Osteocyte (in vitro differentiated cells): ENCODE measurements around the gene NSG2. TPM values are rescaled to one million over a fixed set of nuclear protein-coding genes. Genes with fewer than 3 reads are reported as not detected.

Experiments
- DNase-seq: peaks from one replicate; pipeline ENCODE4 v3.0.0; 2021; ENCODE audit warnings: mixed read lengths; ENCODE audit not compliant: unreplicated experiment; ENCODE audit errors: extremely low spot score
- H3K27ac Mint-ChIP-seq: one replicate; pipeline ENCODE4 v1.8.0; 2021; ENCODE audit warnings: mild to moderate bottlenecking, mixed read lengths; ENCODE audit not compliant: unreplicated experiment
- H3K27me3 Mint-ChIP-seq: one replicate; pipeline ENCODE4 v1.8.0; 2021; ENCODE audit warnings: mixed read lengths; ENCODE audit not compliant: unreplicated experiment
- H3K36me3 Mint-ChIP-seq: one replicate; pipeline ENCODE4 v1.8.0; 2021; ENCODE audit warnings: mixed read lengths; ENCODE audit not compliant: unreplicated experiment
- H3K4me1 Mint-ChIP-seq: one replicate; pipeline ENCODE4 v1.8.0; 2021; ENCODE audit warnings: mixed read lengths; ENCODE audit not compliant: unreplicated experiment
- H3K4me3 Mint-ChIP-seq: one replicate; pipeline ENCODE4 v1.8.0; 2021; ENCODE audit warnings: mild to moderate bottlenecking, moderate library complexity, mixed read lengths; ENCODE audit not compliant: unreplicated experiment
- H3K9me3 Mint-ChIP-seq: one replicate; pipeline ENCODE4 v1.8.0; 2021; ENCODE audit warnings: mixed read lengths; ENCODE audit not compliant: unreplicated experiment
- total RNA-seq: library from RNA; stranded (reverse); gene quantifications from 2 replicates; pipeline ENCODE4 v1.2.1, GENCODE V29; 2021
- TF ChIP-seq, protein P1 (sequence below): fragments of 200-600 bp; sonication (generic); IDR thresholded peaks from 2 replicates; pipeline ENCODE4 v1.5.0; 2021; ENCODE audit warnings: antibody characterized with exemption, mild to moderate bottlenecking, moderate library complexity

NSG2 gene
- total RNA-seq, 1 donor from 2014 or later: not detected

DNA sequence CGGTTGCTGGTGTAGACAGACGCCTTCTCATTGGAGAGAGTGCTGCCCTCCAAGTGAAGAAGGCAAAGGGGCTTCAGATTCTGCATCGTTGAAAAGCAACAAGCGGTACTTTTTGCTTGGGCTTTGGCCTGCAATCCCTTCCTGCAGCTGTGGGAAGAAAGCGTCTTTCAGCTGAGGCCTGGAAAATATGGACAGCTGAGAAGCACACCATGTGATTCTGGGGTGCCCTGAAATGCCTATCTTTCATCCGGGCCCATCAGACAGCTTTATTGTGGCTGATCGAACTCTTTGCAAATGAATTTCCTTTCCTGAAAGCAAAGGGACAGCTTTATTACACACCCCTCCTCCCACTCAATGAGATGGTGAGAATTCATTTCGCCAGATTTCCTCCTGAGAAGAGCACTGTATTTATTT is 74.0 kb downstream of the NSG2 start:
- TF ChIP-seq, protein P1, sequence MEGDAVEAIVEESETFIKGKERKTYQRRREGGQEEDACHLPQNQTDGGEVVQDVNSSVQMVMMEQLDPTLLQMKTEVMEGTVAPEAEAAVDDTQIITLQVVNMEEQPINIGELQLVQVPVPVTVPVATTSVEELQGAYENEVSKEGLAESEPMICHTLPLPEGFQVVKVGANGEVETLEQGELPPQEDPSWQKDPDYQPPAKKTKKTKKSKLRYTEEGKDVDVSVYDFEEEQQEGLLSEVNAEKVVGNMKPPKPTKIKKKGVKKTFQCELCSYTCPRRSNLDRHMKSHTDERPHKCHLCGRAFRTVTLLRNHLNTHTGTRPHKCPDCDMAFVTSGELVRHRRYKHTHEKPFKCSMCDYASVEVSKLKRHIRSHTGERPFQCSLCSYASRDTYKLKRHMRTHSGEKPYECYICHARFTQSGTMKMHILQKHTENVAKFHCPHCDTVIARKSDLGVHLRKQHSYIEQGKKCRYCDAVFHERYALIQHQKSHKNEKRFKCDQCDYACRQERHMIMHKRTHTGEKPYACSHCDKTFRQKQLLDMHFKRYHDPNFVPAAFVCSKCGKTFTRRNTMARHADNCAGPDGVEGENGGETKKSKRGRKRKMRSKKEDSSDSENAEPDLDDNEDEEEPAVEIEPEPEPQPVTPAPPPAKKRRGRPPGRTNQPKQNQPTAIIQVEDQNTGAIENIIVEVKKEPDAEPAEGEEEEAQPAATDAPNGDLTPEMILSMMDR: no peak
- no peak for DNase-seq
- Mint-ChIP-seq H3K27ac (no peak overlapping the region), H3K9me3 (peaks cover 5% of the 10 kb centered on the region), H3K27me3 (no peaks in the 10 kb centered on the region), H3K36me3 (no peaks in the 10 kb centered on the region), H3K4me3 (no peak overlapping the region), H3K4me1 (no peaks in the 10 kb centered on the region)

DNA sequence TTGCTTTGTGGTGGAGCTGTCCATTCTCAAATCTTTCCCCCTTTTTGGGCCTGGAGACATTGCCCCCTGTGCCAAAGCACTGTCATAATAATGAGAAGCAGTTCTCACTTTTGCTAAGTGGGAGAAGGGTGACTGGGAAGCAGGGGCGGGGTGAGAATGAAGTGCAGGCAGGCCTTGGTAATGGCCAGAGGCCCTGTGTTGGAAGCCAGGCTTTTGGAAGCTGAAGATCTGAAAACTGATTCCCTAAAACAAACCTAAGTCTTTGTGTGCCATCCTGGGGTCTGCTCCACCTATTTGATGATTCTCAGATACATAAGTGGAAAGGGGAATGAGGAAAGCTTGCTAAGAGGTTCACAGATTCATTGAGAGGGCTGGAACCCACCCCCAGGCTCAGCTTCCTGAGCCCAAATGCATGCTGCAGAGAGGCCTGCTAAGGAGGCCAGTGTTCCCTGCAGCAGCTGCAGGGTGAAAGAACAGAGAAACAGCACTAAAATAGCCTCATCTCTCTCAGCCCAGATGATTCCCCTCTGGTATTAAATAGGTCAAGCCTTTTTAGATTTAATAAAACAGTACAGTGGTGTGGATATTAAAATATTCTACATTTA is 75.0 kb downstream of the NSG2 start:
- TF ChIP-seq, protein P1: no peak
- no peaks in the 10 kb centered on the region for H3K4me1 Mint-ChIP-seq
- no peaks in the 10 kb centered on the region for H3K36me3 Mint-ChIP-seq
- H3K9me3 Mint-ChIP-seq: peaks cover 6% of the 10 kb centered on the region
- DNase-seq: no peak
- H3K27me3 Mint-ChIP-seq: no peaks in the 10 kb centered on the region
- no peak overlapping the region for H3K4me3 Mint-ChIP-seq
- H3K27ac Mint-ChIP-seq: no peak overlapping the region

DNA sequence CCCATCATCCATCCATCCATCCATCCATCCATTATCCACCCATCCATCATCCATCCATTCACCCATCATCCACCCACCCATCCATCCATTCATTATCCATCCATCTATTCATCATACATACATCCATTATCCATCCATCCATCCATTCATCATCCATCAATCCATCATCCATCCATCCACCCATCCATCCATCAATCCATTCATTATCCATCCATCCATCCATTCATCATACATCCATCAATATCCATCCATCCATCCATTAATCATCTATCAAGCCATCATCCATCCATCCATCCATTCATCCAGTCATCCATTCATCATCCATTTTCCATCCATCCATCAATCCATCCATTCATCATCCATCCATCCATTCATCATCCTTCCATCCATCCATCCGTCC is 89.0 kb downstream of the NSG2 start:
- H3K9me3 Mint-ChIP-seq: peaks cover 4% of the 10 kb centered on the region
- no peak for DNase-seq
- no peaks in the 10 kb centered on the region for H3K27me3 Mint-ChIP-seq
- H3K4me1 Mint-ChIP-seq: no peaks in the 10 kb centered on the region
- no peaks in the 10 kb centered on the region for H3K36me3 Mint-ChIP-seq
- H3K4me3 Mint-ChIP-seq: no peak overlapping the region
- TF ChIP-seq, protein P1: no peak
- H3K27ac Mint-ChIP-seq: no peak overlapping the region

DNA sequence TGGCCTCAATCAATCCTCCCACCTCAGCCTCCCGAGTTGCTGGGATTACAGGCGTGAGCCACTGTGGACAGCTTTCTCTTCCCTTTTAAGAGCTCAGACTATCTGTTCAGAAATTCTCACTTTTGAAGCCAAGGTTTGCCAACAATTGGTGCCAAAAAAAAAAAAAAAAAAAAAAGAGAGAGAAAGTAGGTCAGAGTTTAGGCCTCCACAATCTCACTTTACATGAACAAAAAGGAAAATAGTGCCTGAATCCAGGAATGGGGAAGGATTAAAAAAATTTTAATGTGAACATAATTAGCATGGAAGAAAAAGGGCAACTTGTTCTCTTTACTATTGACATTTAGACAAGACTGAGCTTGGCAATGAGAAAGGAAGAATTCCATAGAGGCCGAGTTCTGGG is 94.1 kb downstream of the NSG2 start:
- TF ChIP-seq, protein P1: no peak
- no peak for DNase-seq
- Mint-ChIP-seq H3K4me1 (no peaks in the 10 kb centered on the region), H3K4me3 (no peak overlapping the region), H3K36me3 (no peaks in the 10 kb centered on the region), H3K27me3 (no peaks in the 10 kb centered on the region), H3K27ac (no peak overlapping the region), H3K9me3 (no peaks in the 10 kb centered on the region)

DNA sequence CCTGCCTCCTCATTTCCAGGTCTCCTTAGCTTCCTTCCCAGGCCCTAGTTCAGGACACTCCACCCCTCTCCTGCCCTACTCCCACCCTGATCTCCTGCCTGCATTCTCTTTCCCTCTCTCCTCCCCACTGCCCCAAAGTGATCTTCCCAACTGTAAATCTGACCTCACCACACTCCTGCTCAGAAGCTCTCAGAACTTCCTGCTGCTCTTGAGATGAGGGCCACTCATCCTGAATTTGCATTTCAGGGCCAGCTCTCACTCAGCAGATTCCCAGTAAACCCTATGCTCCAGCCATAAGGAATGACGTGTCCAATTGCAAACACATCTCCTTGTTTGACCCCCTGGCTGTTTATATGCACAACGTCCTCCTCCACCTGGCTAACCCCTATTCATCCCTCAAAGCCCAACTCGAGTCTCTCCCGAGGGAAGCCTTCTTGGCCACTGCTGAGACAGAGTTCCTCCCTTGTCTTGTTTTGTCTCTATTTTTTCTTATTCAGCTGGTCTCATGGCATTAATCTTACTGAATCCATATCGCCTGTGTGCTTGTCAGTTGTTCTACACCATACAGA is 95.0 kb downstream of the NSG2 start:
- DNase-seq: no peak
- H3K36me3 Mint-ChIP-seq: no peaks in the 10 kb centered on the region
- TF ChIP-seq, protein P1: no peak
- H3K27ac Mint-ChIP-seq: no peak overlapping the region
- no peak overlapping the region for H3K4me3 Mint-ChIP-seq
- H3K9me3 Mint-ChIP-seq: no peaks in the 10 kb centered on the region
- H3K27me3 Mint-ChIP-seq: no peaks in the 10 kb centered on the region
- H3K4me1 Mint-ChIP-seq: no peaks in the 10 kb centered on the region
